ENCODE data around the gene C16orf54.
"Not testable (repeated sequence)": the region's sequence is repeated elsewhere in the genome, so short reads cannot be mapped to it uniquely, and the experiment has no call there.

Gene C16orf54

GRCh38 chr16:29745853-29746345 is at the start of gene C16orf54:
Gene C16orf54 (minus strand): TSS chr16:29745990. CDS start chr16:29744951, 1,039 bp downstream.
- DNase-seq = no peak

- no peak for DNase-seq
These were observed 48.5 kb upstream of the C16orf54 start for GRCh38 chr16:29794231-29794710.

GRCh38 chr16:29793153-29793552 is 47.4 kb upstream of the C16orf54 start:
- not testable (repeated sequence) for DNase-seq

GRCh38 chr16:29791845-29792807 is 46.3 kb upstream of the C16orf54 start:
- no peak for DNase-seq

GRCh38 chr16:29790949-29791844 is 45.4 kb upstream of the C16orf54 start:
- no peak for DNase-seq

GRCh38 chr16:29790183-29790948 is 44.6 kb upstream of the C16orf54 start, which contains the start of gene KIF22:
Gene KIF22 (plus strand): TSS chr16:29790751. CDS start chr16:29790760, 9 bp downstream.
- peak; percentile 76 to 90 for DNase-seq

- DNase-seq = no peak
These were observed 44.0 kb upstream of the C16orf54 start for GRCh38 chr16:29789775-29790182.

GRCh38 chr16:29787155-29787554 is 41.4 kb upstream of the C16orf54 start:
- not testable (repeated sequence) for DNase-seq

GRCh38 chr16:29784901-29785500 is 39.2 kb upstream of the C16orf54 start:
- no peak for DNase-seq

GRCh38 chr16:29784157-29784556 is 38.4 kb upstream of the C16orf54 start:
- no peak for DNase-seq

- not testable (repeated sequence) for DNase-seq
These were observed 37.5 kb upstream of the C16orf54 start for GRCh38 chr16:29783094-29783953.

- no peak for DNase-seq
These were observed 33.7 kb upstream of the C16orf54 start for GRCh38 chr16:29779474-29779873.

- no peak for DNase-seq
These were observed 32.0 kb upstream of the C16orf54 start, which contains the start of gene ZG16 for GRCh38 chr16:29777576-29778350. Gene ZG16 (plus strand): TSS chr16:29778256. CDS start chr16:29779267, 1,011 bp downstream.

- no peak for DNase-seq
These were observed 30.1 kb upstream of the C16orf54 start for GRCh38 chr16:29775742-29776408.

- DNase-seq = no peak
These were observed 28.9 kb upstream of the C16orf54 start for GRCh38 chr16:29774730-29775129.

- not testable (repeated sequence) for DNase-seq
These were observed 26.5 kb upstream of the C16orf54 start for GRCh38 chr16:29772330-29772729.

GRCh38 chr16:29770250-29770929 is 24.6 kb upstream of the C16orf54 start:
- no peak for DNase-seq

- no peak for DNase-seq
These were observed 23.7 kb upstream of the C16orf54 start for GRCh38 chr16:29769507-29769906.

All from cerebellar nuclear complex (tissue), 1 donor.